HL-60/S4 treated with phorbol 12-myristate 13-acetate at 8.2 ng/mL for 4 days and 3 days (cell line): ENCODE results near the gene PTGIR.

Source experiments
- in situ Hi-C: fragments of 300-500 bp; cut with MboI; formaldehyde crosslinking; loops from 2 replicates; pipeline ENCODE4 v1.15.0; 2022; ENCODE audit warnings: low sequenced_read_pairs

PTGIR gene

GRCh38 chr19:46601318-46602224, 23.3 kb downstream of the PTGIR start, which contains the start of gene CALM3:
Gene CALM3, plus strand, starts transcription at chr19:46601330. Its CDS starts 105 bp downstream, at chr19:46601435.
- in situ Hi-C loops, result no loop called here

DNA sequence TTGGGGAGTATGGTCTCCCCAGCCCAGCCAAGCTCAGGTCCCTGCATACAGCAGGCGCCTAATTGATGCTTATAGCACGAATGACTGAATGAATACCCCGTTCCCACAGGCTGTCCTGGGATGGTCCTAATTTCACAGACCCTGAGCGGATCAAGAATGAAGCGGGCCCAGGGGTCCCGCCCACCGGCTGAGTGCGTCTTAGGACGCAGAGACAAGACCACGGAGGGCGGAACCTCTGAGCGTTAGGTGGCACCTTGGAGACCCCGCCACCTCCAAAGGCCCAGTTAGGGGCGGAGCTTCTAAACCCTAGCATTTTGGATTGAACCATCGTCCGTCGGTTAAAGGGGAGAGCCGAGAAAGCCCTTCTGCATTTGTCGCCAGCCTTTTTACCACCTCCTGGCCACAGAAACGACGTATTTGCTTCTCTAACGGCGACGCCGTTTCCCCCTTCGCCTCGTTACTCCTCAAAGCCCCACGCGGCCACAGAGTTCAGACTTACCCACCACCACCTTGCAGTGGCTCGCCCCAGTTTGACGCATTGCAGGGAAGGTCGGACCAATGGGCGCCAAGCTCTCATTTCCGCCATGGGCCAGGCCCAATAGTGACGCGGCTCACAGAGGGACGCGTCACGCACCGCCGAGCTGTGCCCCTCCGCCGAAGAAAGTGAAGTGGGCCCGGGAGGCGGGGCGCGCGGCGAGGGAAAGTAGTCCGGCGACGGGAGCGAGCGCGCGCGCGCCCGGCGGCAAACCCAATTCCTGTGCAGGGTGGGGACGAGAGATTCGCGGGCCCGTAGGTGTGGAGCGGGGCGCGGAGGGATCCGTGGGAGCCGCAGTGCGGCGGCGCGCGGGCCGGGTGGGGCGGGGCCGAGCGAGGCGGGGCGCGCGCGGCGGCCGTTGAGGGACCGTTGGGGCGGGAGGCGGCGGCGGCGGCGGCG, 24.2 kb downstream of the PTGIR start:
- in situ Hi-C loops, result no loop called here

DNA sequence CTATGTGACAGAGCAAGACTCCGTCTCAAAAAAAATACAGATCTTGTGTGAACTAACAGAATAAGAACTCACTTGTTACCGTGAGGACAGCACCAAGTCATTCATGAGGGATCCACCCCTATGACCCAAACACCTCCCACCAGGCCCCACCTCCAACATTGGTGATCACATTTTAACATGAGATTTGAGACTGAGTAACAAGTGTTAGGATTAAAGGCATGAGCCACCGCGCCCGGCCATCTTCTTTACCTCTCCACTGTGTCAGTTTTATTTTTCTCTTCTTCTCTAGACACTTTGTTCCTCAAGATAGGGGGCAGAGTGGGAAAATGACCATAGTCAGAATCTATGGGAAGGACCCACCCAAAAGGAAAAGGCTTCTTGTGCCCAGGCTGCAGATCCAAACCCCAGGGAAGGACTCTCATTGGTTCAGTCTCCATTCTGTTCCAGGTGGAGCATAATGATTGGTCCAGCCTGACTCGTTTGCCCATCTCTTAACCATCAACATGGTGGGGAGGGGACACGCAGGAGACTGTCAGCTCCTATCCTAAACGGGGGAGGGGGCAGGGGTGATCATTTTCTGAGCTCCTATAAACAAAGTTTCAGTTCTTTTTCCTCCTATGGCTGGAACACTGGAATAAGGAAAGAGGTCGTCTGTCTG, 25.0 kb downstream of the PTGIR start:
- in situ Hi-C loops, result no loop called here

- in situ Hi-C loops, result no loop called here
Measured at GRCh38 chr19:46598372-46598917, 26.4 kb downstream of the PTGIR start.

DNA sequence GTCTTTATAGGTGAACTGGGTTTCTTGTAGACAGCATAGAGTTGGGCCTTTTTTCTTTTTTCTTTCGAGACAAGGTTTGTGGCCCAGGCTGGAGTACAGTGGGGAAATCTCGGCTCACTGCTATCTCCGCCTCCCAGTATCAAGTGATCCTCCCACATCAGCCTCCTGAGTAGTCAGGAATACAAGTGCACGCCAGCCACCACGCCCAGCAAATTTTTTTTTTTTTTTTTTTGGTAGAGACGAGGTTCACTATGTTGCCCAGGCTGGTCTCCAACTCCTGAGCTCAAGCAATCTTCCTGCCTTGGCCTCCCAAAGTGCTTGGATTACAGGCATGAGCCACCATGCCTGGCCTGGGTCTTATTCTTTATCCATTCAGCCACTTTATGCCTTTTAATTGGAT, 28.9 kb downstream of the PTGIR start:
- in situ Hi-C loops, result no loop called here

GRCh38 chr19:46591870-46592269, 33.0 kb downstream of the PTGIR start:
- in situ Hi-C loops, result no loop called here

- in situ Hi-C loops, result no loop called here
Measured at GRCh38 chr19:46591254-46591653, 33.6 kb downstream of the PTGIR start.

DNA sequence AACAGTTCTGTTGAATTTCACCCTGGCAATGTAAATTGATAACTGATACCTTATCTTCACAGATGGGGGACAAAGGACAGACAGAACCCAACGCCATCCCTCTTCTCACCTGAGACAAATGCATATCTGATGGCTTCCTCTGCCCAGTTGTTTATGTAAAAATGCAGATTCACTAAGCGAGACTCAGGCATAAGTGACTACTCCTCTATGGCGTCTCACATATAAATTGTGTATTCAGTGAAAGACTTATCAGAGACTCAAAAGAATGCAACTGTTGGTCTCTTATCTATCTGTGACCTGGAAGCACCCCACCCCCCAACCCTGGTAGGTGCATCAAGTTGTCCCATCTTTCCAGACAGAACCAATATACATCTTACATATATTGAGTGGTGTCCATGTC, 37.0 kb downstream of the PTGIR start:
- in situ Hi-C loops, result no loop called here

- in situ Hi-C loops, result no loop called here
Measured at GRCh38 chr19:46586294-46586693, 38.6 kb downstream of the PTGIR start.

GRCh38 chr19:46585539-46585938, 39.4 kb downstream of the PTGIR start:
- in situ Hi-C loops, result no loop called here

- in situ Hi-C loops, result no loop called here
Measured at GRCh38 chr19:46580247-46580646, 44.6 kb downstream of the PTGIR start.

GRCh38 chr19:46579361-46579879, 45.5 kb downstream of the PTGIR start:
- in situ Hi-C loops, result no loop called here

DNA sequence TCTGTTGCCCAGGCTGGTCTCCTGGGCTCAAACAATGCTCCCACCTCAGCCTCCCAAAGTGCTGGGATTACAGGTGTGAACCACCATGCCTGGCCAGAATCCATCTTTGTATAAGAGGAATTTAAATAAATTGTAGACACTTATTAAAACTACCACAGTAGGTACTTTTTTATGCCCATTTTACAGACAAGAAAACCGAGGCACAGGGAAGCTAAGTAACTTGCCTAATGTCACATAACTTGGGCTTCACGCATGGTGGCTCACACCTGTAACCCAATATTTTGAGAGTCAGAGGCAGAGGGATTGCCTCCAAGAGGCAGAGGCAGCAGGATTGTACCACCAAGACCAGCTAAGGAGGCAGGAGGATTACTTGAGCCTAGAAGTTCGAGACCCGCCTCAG, 46.4 kb downstream of the PTGIR start:
- in situ Hi-C loops, result no loop called here

DNA sequence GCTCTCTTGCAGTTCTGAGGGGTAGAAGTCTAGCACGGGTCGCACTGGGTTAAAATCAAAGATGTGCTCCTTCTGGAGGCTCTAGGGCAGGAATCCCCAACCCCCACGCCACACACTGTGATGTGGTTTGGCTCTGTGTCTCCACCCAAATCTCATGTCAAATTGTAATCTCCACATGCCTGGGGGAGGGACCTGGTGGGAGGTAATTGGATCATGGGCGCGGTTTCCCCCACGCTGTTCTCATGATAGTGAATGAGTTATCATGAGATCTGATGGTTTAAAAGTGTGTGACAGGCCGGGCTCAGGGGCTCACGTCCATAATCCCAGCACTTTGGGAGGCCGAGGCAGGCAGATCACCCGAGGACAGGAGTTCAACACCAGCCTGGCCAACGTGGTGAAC, 50.4 kb downstream of the PTGIR start:
- in situ Hi-C loops, result no loop called here

- in situ Hi-C loops, result no loop called here
Measured at GRCh38 chr19:46573679-46574498, 51.0 kb downstream of the PTGIR start.

- in situ Hi-C loops, result no loop called here
Measured at GRCh38 chr19:46571495-46571894, 53.4 kb downstream of the PTGIR start.
